ENCODE results near the gene FAM227B. TPM values are rescaled to one million over a fixed set of nuclear protein-coding genes. Genes with fewer than 3 reads are reported as not detected.

FAM227B gene
- total and polyA plus RNA-seq, 7 donors, result 2.7 to 11.9 (median 6.9) TPM

DNA sequence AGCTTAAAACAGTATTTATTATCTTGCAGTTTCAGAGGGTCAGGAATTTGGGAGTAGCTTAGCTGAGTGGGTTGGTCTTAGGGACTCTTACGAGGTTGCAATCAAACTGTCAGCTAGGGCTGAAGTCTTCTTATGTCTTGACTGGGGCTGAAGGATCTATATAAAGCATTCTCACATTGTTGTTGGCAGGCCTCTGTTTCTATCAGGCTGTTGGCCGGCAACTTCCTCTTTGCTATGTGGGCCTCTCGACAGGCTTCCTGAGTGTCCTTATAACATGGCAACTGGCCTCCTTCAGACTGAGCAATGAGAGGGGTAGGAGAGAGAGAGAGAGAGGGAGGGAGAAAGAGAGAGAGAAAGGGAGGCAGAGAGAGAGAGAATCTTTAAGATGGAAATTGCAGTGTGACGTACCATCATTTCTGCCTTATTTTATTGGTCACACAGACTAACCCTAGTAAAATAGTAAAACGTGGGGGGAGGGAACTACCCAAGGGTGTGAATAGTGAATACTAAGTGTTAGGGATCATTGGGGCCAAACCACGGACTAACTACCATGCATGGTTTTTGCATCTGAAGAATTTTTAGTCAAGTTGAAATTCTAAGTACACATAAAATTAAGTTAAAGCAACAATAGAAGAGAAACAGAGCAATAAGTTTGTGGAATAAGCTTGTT, 181.5 kb downstream of the FAM227B start:
- WGBS, 3 donors, result 53 to 59% (median 56%) methylated on average over 6 of the region's 6 CpGs
- intact Hi-C loops (cut with DNase I), result no loop called here
- TF ChIP-seq, protein P1, sequence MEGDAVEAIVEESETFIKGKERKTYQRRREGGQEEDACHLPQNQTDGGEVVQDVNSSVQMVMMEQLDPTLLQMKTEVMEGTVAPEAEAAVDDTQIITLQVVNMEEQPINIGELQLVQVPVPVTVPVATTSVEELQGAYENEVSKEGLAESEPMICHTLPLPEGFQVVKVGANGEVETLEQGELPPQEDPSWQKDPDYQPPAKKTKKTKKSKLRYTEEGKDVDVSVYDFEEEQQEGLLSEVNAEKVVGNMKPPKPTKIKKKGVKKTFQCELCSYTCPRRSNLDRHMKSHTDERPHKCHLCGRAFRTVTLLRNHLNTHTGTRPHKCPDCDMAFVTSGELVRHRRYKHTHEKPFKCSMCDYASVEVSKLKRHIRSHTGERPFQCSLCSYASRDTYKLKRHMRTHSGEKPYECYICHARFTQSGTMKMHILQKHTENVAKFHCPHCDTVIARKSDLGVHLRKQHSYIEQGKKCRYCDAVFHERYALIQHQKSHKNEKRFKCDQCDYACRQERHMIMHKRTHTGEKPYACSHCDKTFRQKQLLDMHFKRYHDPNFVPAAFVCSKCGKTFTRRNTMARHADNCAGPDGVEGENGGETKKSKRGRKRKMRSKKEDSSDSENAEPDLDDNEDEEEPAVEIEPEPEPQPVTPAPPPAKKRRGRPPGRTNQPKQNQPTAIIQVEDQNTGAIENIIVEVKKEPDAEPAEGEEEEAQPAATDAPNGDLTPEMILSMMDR (IDR thresholded peaks at IDR 0.05), result no peak
- Histone ChIP-seq H3K4me3 (no peak overlapping the region), H3K36me3 (ENCODE audit: insufficient read depth in 1 of 2, low read depth in 1 of 2) (no peaks in the 10 kb centered on the region), H3K27ac (no peak overlapping the region), H3K4me1 (no peaks in the 10 kb centered on the region), H3K9me3 (no peaks in the 10 kb centered on the region), H3K27me3 (ENCODE audit: insufficient read depth in 3 of 3, low read length in 2 of 3) (no peaks in the 10 kb centered on the region)
- no peak for ATAC-seq
- DNase-seq, result no peak

DNA sequence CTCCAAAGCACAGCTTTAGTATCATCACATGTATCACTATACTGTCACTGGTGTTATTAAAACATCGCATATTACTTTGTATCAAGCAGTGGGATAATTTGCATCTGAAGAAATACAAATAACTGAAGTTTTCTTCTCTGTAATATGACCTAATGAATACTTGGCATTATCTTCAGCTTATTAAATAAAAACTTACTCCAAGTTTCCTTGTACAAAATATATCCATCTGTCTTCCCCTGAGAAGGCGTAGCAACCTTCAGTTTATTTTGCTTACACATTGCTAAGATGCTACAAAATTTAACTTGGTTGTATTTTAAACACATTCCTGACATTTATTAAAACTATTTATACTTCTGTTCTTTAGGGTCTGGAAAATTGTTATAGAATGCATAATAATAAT, 183.9 kb downstream of the FAM227B start:
- H3K4me1 ChIP-seq, result no peaks in the 10 kb centered on the region
- no peaks in the 10 kb centered on the region for H3K9me3 ChIP-seq
- ATAC-seq, result no peak
- no peak for DNase-seq
- TF ChIP-seq, protein P1 (IDR thresholded peaks at IDR 0.05), result no peak
- H3K36me3 ChIP-seq (ENCODE audit: insufficient read depth in 1 of 2, low read depth in 1 of 2), result no peaks in the 10 kb centered on the region
- H3K27ac ChIP-seq, result no peak overlapping the region
- H3K4me3 ChIP-seq, result no peak overlapping the region
- 86 to 91% (median 89%) methylated on average over 2 of the region's 2 CpGs for WGBS, 3 donors
- intact Hi-C loops (cut with DNase I), result no loop called here
- no peaks in the 10 kb centered on the region for H3K27me3 ChIP-seq (ENCODE audit: insufficient read depth in 3 of 3, low read length in 2 of 3)

DNA sequence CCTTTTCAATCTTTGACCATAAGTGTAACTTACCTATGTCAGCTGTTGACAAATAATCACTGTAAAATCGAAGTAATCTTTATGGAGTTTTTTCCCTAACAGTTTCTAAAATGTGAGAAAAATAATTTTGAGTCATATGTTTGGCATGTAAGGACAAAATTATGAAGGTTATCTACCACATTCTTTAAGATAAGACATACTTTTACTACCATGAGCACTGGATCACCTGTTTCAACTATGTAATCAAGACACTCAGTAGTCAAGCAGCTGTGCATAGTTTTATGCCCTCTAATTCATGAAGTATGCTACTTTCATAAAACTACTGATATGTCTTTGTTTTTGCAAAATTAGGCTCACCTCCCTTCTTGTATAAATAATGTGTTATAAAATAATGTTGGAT, 185.4 kb downstream of the FAM227B start:
- intact Hi-C loops (cut with DNase I), result no loop called here
- no peaks in the 10 kb centered on the region for H3K36me3 ChIP-seq (ENCODE audit: insufficient read depth in 1 of 2, low read depth in 1 of 2)
- no peaks in the 10 kb centered on the region for H3K27me3 ChIP-seq (ENCODE audit: insufficient read depth in 3 of 3, low read length in 2 of 3)
- no peak overlapping the region for H3K4me3 ChIP-seq
- no peak for DNase-seq
- H3K27ac ChIP-seq, result no peak overlapping the region
- TF ChIP-seq, protein P1 (IDR thresholded peaks at IDR 0.05), result no peak
- H3K9me3 ChIP-seq, result no peaks in the 10 kb centered on the region
- H3K4me1 ChIP-seq, result no peaks in the 10 kb centered on the region
- ATAC-seq, result no peak
- WGBS, 3 donors, result 72 to 85% (median 78%) methylated on average over 1 of the region's 1 CpG

DNA sequence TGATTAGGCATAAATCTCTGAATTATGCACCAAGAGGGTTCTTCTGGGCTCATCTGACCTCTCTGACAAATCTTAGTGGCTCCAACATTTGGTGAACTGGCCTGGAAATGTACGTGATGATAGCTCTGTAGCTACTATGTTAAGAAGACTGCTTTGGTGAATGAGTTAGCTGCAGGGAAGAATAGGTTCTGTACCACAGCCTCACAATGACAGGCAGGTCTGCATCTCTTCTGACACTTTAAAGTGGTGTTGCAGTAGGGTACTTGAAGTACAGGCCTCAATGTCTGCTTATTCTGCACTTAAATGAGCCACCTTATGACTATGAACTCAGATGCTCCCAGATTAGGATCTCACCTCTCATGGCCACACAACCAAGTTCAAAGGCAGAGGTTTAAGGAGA, 190.6 kb downstream of the FAM227B start:
- ATAC-seq, result no peak
- Histone ChIP-seq H3K4me3 (no peak overlapping the region), H3K27ac (no peak overlapping the region), H3K27me3 (ENCODE audit: insufficient read depth in 3 of 3, low read length in 2 of 3) (no peaks in the 10 kb centered on the region), H3K36me3 (ENCODE audit: insufficient read depth in 1 of 2, low read depth in 1 of 2) (no peaks in the 10 kb centered on the region), H3K4me1 (no peaks in the 10 kb centered on the region), H3K9me3 (no peaks in the 10 kb centered on the region)
- TF ChIP-seq, protein P1 (IDR thresholded peaks at IDR 0.05), result no peak
- intact Hi-C loops (cut with DNase I), result no loop called here
- WGBS, 3 donors, result 74 to 96% (median 90%) methylated on average over 1 of the region's 1 CpG
- no peak for DNase-seq
